HEK293 (cell line): ENCODE data around the gene PRRC2B.

Experiments used
- CTCF ChIP-seq: fragments of 450-650 bp; formaldehyde crosslinking; IDR thresholded peaks from 2 replicates; pipeline ENCODE4 v1.5.1; 2016; ENCODE audit warnings: missing biosample characterization, missing genetic modification characterization
- SALL2 ChIP-seq: fragments of 450-650 bp; formaldehyde crosslinking; IDR thresholded peaks from 2 replicates; pipeline ENCODE4 v1.5.0; 2017; ENCODE audit warnings: missing biosample characterization, mild to moderate bottlenecking, missing genetic modification characterization, borderline replicate concordance
- YY1 ChIP-seq: fragments of 450-650 bp; formaldehyde crosslinking; IDR thresholded peaks from 2 replicates; pipeline ENCODE4 v1.5.1; 2018; ENCODE audit warnings: missing biosample characterization, missing genetic modification characterization
- ZIC2 ChIP-seq: fragments of 450-650 bp; formaldehyde crosslinking; IDR thresholded peaks from 2 replicates; pipeline ENCODE4 v1.5.1; 2016; ENCODE audit warnings: missing biosample characterization, missing genetic modification characterization
- ZNF184 ChIP-seq: fragments of 450-650 bp; IDR thresholded peaks from 2 replicates; pipeline ENCODE4 v1.5.1; 2018; ENCODE audit warnings: missing biosample characterization, mild to moderate bottlenecking, missing genetic modification characterization
- ZNF510 ChIP-seq: fragments of 450-650 bp; formaldehyde crosslinking; IDR thresholded peaks from 2 replicates; pipeline ENCODE4 v1.5.1; 2018; ENCODE audit warnings: mild to moderate bottlenecking, missing genetic modification characterization, missing biosample characterization; ENCODE audit not compliant: insufficient replicate concordance
- ZNF707 ChIP-seq: fragments of 450-650 bp; formaldehyde crosslinking; IDR thresholded peaks from 2 replicates; pipeline ENCODE4 v1.5.1; 2016; ENCODE audit warnings: missing biosample characterization, missing genetic modification characterization
- ZSCAN16 ChIP-seq: fragments of 450-650 bp; formaldehyde crosslinking; IDR thresholded peaks from 2 replicates; pipeline ENCODE4 v1.5.1; 2016; ENCODE audit warnings: missing biosample characterization, missing genetic modification characterization
- TF ChIP-seq, protein P1 (sequence below): fragments of 450-650 bp; formaldehyde crosslinking; IDR thresholded peaks from 2 replicates; pipeline ENCODE4 v1.5.1; 2016; ENCODE audit warnings: missing biosample characterization, missing genetic modification characterization

DNA sequence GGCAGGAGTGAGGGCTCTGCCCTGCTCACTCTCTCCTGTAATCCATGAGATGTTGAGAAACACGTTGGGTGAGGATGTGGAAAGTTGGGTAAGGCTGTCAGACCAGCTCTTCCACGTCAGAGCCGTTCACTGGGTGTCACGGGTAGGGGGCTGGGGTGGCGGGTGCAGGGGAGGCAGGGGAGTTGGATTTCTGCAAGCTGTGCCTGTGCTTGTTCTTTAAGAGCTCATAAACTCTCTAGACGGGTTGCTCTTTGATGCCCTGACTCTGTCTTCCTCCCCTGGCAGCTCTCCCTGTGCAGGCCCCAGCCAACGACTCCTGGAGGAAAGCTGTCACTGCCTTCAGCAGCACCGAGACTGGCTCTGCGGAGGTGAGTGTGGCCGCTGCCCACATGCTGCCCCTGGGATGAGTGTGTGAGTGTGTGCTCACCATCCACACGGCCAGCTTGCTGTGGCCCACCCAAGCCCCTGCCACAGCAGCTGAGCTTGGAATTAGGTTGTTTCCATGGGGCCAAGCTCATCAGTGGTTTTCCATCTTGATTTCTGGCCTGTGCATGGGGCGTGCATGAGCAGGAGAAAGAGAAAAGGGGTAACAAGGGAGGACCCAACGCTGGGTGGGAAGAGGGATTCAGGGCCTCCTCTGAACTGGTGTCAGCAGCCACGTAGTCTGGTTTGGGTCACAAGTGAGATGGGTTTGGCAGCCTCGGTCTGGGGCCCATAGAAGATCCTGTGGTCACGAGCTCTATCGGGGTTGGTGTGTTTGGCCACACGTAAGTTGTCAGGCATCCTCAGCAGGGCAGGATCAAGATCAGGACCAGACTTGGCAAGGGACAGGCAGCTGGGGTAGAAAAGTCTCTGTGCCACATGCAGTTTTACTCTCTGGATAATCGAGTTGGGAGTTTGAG lies 87.8 kb downstream of the PRRC2B start:
- TF ChIP-seq ZNF184 (tag by site-specific recombination) (no peak), YY1 (tag by site-specific recombination) (no peak), CTCF (tag by site-specific recombination) (no peak), ZNF510 (tag by site-specific recombination) (no peak), ZIC2 (tag by site-specific recombination) (no peak), ZNF707 (tag by site-specific recombination) (no peak), ZSCAN16 (tag by site-specific recombination) (no peak), SALL2 (tag by site-specific recombination) (no peak)
- TF ChIP-seq, protein P1, sequence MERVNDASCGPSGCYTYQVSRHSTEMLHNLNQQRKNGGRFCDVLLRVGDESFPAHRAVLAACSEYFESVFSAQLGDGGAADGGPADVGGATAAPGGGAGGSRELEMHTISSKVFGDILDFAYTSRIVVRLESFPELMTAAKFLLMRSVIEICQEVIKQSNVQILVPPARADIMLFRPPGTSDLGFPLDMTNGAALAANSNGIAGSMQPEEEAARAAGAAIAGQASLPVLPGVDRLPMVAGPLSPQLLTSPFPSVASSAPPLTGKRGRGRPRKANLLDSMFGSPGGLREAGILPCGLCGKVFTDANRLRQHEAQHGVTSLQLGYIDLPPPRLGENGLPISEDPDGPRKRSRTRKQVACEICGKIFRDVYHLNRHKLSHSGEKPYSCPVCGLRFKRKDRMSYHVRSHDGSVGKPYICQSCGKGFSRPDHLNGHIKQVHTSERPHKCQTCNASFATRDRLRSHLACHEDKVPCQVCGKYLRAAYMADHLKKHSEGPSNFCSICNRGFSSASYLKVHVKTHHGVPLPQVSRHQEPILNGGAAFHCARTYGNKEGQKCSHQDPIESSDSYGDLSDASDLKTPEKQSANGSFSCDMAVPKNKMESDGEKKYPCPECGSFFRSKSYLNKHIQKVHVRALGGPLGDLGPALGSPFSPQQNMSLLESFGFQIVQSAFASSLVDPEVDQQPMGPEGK (tag by site-specific recombination) = no peak
